Right atrium auricular region (tissue), 2 donors: Measurements from ENCODE around the gene ZNF385C. TPM values are rescaled to one million over a fixed set of nuclear protein-coding genes. Genes with fewer than 3 reads are reported as not detected.

ENCODE experiments used
- DNase-seq: peaks from one replicate; pipeline ENCODE4 v3.0.0-alpha.2; 2019; ENCODE audit warnings: low spot score
- H3K27ac ChIP-seq, 2 donors: fragments of 200-600 bp; sonication (generic); 1 replicate in 1 of 2; 2 replicates in 1 of 2; pipeline ENCODE4 v1.5.1; 2016 to 2019
- H3K27me3 ChIP-seq, 2 donors: fragments of 200-600 bp; sonication (generic); one replicate each; pipeline versions ENCODE4 v1.5.1 to v1.6.0; 2017 to 2019
- H3K36me3 ChIP-seq: fragments of 200-600 bp; sonication (generic); one replicate; pipeline ENCODE4 v1.5.1; 2016
- H3K4me1 ChIP-seq, 2 donors: fragments of 200-600 bp; sonication (generic); one replicate each; pipeline versions ENCODE4 v1.5.1 to v1.6.0; 2017 to 2019
- H3K4me3 ChIP-seq, 2 donors: fragments of 200-600 bp; sonication (generic); 1 replicate in 1 of 2; 2 replicates in 1 of 2; pipeline ENCODE4 v1.5.1; 2017 to 2019; ENCODE audit warnings: mild to moderate bottlenecking in 1 of 2, moderate library complexity in 1 of 2
- H3K9me3 ChIP-seq, 2 donors: fragments of 200-600 bp; sonication (generic); one replicate each; pipeline ENCODE4 v1.5.1; 2019
- CTCF ChIP-seq, 2 donors: fragments of 200-600 bp; sonication (generic); IDR thresholded peaks; one replicate each; pipeline ENCODE4 v1.5.1; 2019; ENCODE audit warnings: antibody characterized with exemption in 2 of 2
- total RNA-seq, 2 donors: library from RNA; depleted of rRNA; stranded (reverse); fragments of >200 nt; gene quantifications; one replicate each; pipeline ENCODE4 v1.1.0, GENCODE V29; 2016

Gene ZNF385C
- total RNA-seq, 2 donors from 2014 or later = not detected

GRCh38 chr17:42117397-42118125, 19.3 kb upstream of the ZNF385C start:
- no peak for DNase-seq
- H3K27ac ChIP-seq = no peak overlapping the region
- TF ChIP-seq CTCF (IDR thresholded peaks at IDR 0.05) = no peak
- H3K9me3 ChIP-seq = no peaks in the 10 kb centered on the region
- no peak overlapping the region for H3K4me3 ChIP-seq
- H3K36me3 ChIP-seq = peaks cover 20% of the 10 kb centered on the region
- H3K4me1 ChIP-seq = peaks cover 0 to 35% of the 10 kb centered on the region in 2 donors
- no peaks in the 10 kb centered on the region for H3K27me3 ChIP-seq

- H3K27me3 ChIP-seq = no peaks in the 10 kb centered on the region
- no peaks in the 10 kb centered on the region for H3K9me3 ChIP-seq
- DNase-seq = peak; percentile 90
- peak; percentile 72 to 86 for TF ChIP-seq CTCF (IDR thresholded peaks at IDR 0.05)
- H3K27ac ChIP-seq = no peak overlapping the region
- peaks cover 20% of the 10 kb centered on the region for H3K36me3 ChIP-seq
- peaks cover 0 to 30% of the 10 kb centered on the region in 2 donors for H3K4me1 ChIP-seq
- H3K4me3 ChIP-seq = no peak overlapping the region
These were observed 18.6 kb upstream of the ZNF385C start for GRCh38 chr17:42116705-42117396.

- Histone ChIP-seq H3K9me3 (no peaks in the 10 kb centered on the region), H3K36me3 (peaks cover 14% of the 10 kb centered on the region), H3K27ac (no peak overlapping the region), H3K27me3 (no peaks in the 10 kb centered on the region), H3K4me3 (no peak overlapping the region), H3K4me1 (peaks cover 0 to 22% of the 10 kb centered on the region in 2 donors)
- DNase-seq = no peak
- TF ChIP-seq CTCF (IDR thresholded peaks at IDR 0.05) = no peak
These were observed 15.8 kb upstream of the ZNF385C start for GRCh38 chr17:42114118-42114517.

GRCh38 chr17:42113293-42114069, 15.2 kb upstream of the ZNF385C start:
- Histone ChIP-seq H3K4me3 (no peak overlapping the region), H3K9me3 (no peaks in the 10 kb centered on the region), H3K36me3 (peaks cover 9% of the 10 kb centered on the region), H3K4me1 (peaks cover 0 to 22% of the 10 kb centered on the region in 2 donors), H3K27ac (peak overlapping the region; percentile 82 to 84), H3K27me3 (no peaks in the 10 kb centered on the region)
- DNase-seq = no peak
- TF ChIP-seq CTCF (IDR thresholded peaks at IDR 0.05) = no peak

- Histone ChIP-seq H3K27me3 (no peaks in the 10 kb centered on the region), H3K36me3 (peaks cover 9% of the 10 kb centered on the region), H3K4me1 (peaks cover 0 to 26% of the 10 kb centered on the region in 2 donors), H3K4me3 (peak within 1 kb of the TSS; percentile 50 to 63), H3K27ac (peak within 1 kb of the TSS; percentile 82 to 84), H3K9me3 (no peaks in the 10 kb centered on the region)
- DNase-seq = peak; percentile 84
- no peak for TF ChIP-seq CTCF (IDR thresholded peaks at IDR 0.05)
These were observed 14.4 kb upstream of the ZNF385C start, which contains the start of gene DHX58 for GRCh38 chr17:42112552-42113176. TSS of gene DHX58 (minus strand) at chr17:42112714. CDS start at chr17:42111892, 822 bp downstream.
